ENCODE data around the gene RAB22A. TPM values are rescaled to one million over a fixed set of nuclear protein-coding genes. Genes with fewer than 3 reads are reported as not detected.

The RAB22A gene
- polyA plus RNA-seq, 1 donor (not counting 4 experiments of a cell fraction or from before 2014, with no cell fraction given), result 22.9 TPM

- no peak for DNase-seq (ENCODE audit: low read depth, low spot score)
- TF ChIP-seq EZH2 (IDR thresholded peaks at IDR 0.05; ENCODE audit: low read length) (no peak), CTCF (optimal IDR thresholded peaks at IDR 0.05 in 1 of 3, IDR thresholded peaks at IDR 0.05 in 1 of 3, conservative IDR thresholded peaks at IDR 0.05 in 1 of 3; ENCODE audit: extremely low read depth in 1 of 3, insufficient read depth in 2 of 3, low read length in 3 of 3) (no peak)
- Histone ChIP-seq H3K9me1 (ENCODE audit: control insufficient read depth, extremely low read depth, insufficient read depth, low read length) (no peaks in the 10 kb centered on the region), H3K4me2 (ENCODE audit: control insufficient read depth, extremely low read depth, insufficient read depth, low read depth, low read length) (no peak overlapping the region), H3K4me3 (ENCODE audit: control insufficient read depth in 2 of 3, extremely low read depth in 1 of 3, insufficient read depth in 2 of 3, low read depth in 1 of 3, low read length in 3 of 3) (no peak overlapping the region), H3K9me3 (ENCODE audit: control insufficient read depth, low read depth, low read length) (no peaks in the 10 kb centered on the region), H2AFZ (ENCODE audit: control insufficient read depth, low read length) (no peak overlapping the region), H3K9ac (ENCODE audit: control insufficient read depth, extremely low read depth, insufficient read depth, low read length) (no peak overlapping the region), H3K27ac (ENCODE audit: control insufficient read depth, insufficient read depth, low read length) (no peak overlapping the region), H4K20me1 (ENCODE audit: control insufficient read depth, extremely low read depth, insufficient read depth, low read length) (no peaks in the 10 kb centered on the region), H3K36me3 (ENCODE audit: control insufficient read depth in 2 of 2, extremely low read depth in 1 of 2, insufficient read depth in 2 of 2, low read length in 2 of 2) (peaks cover 15 to 16% of the 10 kb centered on the region in 2 experiments), H3K79me2 (ENCODE audit: control insufficient read depth, insufficient read depth, low read length) (peaks cover 3% of the 10 kb centered on the region), H3K4me1 (ENCODE audit: control insufficient read depth, extremely low read depth, insufficient read depth, low read length) (no peaks in the 10 kb centered on the region), H3K27me3 (ENCODE audit: control insufficient read depth, extremely low read depth, insufficient read depth, low read length) (no peaks in the 10 kb centered on the region)
- dilution Hi-C loops (cut with MboI; ENCODE audit: extremely low pct_ligation_motif_present, low sequenced_read_pairs), result no loop called here
- FAIRE-seq, result no peak
Measured at GRCh38 chr20:58352468-58352867, 43.0 kb downstream of the RAB22A start.

- TF ChIP-seq EZH2 (IDR thresholded peaks at IDR 0.05; ENCODE audit: low read length), result no peak
- no peak for TF ChIP-seq CTCF (optimal IDR thresholded peaks at IDR 0.05 in 1 of 3, IDR thresholded peaks at IDR 0.05 in 1 of 3, conservative IDR thresholded peaks at IDR 0.05 in 1 of 3; ENCODE audit: extremely low read depth in 1 of 3, insufficient read depth in 2 of 3, low read length in 3 of 3)
- DNase-seq (ENCODE audit: low read depth, low spot score) (no peak), FAIRE-seq (no peak)
- Histone ChIP-seq H3K9ac (ENCODE audit: control insufficient read depth, extremely low read depth, insufficient read depth, low read length) (no peak overlapping the region), H3K79me2 (ENCODE audit: control insufficient read depth, insufficient read depth, low read length) (no peaks in the 10 kb centered on the region), H3K36me3 (ENCODE audit: control insufficient read depth in 2 of 2, extremely low read depth in 1 of 2, insufficient read depth in 2 of 2, low read length in 2 of 2) (peaks cover 18 to 31% of the 10 kb centered on the region in 2 experiments), H3K9me3 (ENCODE audit: control insufficient read depth, low read depth, low read length) (no peaks in the 10 kb centered on the region), H3K9me1 (ENCODE audit: control insufficient read depth, extremely low read depth, insufficient read depth, low read length) (no peaks in the 10 kb centered on the region), H3K4me3 (ENCODE audit: control insufficient read depth in 2 of 3, extremely low read depth in 1 of 3, insufficient read depth in 2 of 3, low read depth in 1 of 3, low read length in 3 of 3) (no peak overlapping the region), H3K27me3 (ENCODE audit: control insufficient read depth, extremely low read depth, insufficient read depth, low read length) (no peaks in the 10 kb centered on the region), H4K20me1 (ENCODE audit: control insufficient read depth, extremely low read depth, insufficient read depth, low read length) (no peaks in the 10 kb centered on the region), H3K4me2 (ENCODE audit: control insufficient read depth, extremely low read depth, insufficient read depth, low read depth, low read length) (no peak overlapping the region), H2AFZ (ENCODE audit: control insufficient read depth, low read length) (no peak overlapping the region), H3K27ac (ENCODE audit: control insufficient read depth, insufficient read depth, low read length) (no peak overlapping the region), H3K4me1 (ENCODE audit: control insufficient read depth, extremely low read depth, insufficient read depth, low read length) (no peaks in the 10 kb centered on the region)
- dilution Hi-C loops (cut with MboI; ENCODE audit: extremely low pct_ligation_motif_present, low sequenced_read_pairs), result no loop called here
Measured at GRCh38 chr20:58359441-58359840, 49.9 kb downstream of the RAB22A start.

Measured in keratinocyte (primary cell).